Measurements from ENCODE around the gene ARHGEF40.
A peak's percentile ranks its signal among the peaks of the same experiment; 100 is the strongest.

ARHGEF40 gene

DNA sequence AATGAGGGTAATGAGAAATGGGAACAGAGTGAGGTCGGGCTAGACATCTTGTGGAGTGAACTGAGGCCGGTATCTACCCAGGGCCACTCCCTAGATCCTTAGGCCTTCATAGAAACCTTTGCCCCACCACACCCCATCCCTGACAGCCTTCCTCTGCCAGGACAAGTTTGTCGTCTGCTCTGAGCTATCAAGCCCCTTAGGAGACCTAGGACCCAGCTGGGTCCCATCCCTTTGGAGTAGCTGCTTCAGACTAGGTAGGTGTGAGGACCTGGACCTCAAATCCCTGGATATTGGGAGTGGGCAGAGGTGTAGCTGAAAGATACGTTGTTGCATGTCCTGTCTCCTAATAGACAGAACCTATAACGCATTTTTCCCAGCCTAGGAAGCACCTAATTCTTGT is 30.8 kb downstream of the ARHGEF40 start, which contains the start of gene TMEM253:
TSS of gene TMEM253 (plus strand) at position 136 of the 400 bp plus-strand sequence. CDS start 278 bp downstream, outside the sequence.
- Histone ChIP-seq H3K9me3 (no peaks in the 10 kb centered on the region), H3K36me3 (no peaks in the 10 kb centered on the region), H3K4me3 (no peak within 1 kb of the TSS), H3K27ac (peak within 1 kb of the TSS; percentile 92 to 96), H3K27me3 (no peaks in the 10 kb centered on the region), H3K4me1 (peaks cover 0 to 48% (median 43%) of the 10 kb centered on the region in 4 donors)
- DNase-seq, result no peak
- intact Hi-C loops (cut with DNase I; ENCODE audit: low total_unique reads), result loop anchor here (5.0 kb wide), 2 partner anchors 79 to 419 kb away; partner anchors contain the start of gene RNASE4
- TF ChIP-seq, protein P1, sequence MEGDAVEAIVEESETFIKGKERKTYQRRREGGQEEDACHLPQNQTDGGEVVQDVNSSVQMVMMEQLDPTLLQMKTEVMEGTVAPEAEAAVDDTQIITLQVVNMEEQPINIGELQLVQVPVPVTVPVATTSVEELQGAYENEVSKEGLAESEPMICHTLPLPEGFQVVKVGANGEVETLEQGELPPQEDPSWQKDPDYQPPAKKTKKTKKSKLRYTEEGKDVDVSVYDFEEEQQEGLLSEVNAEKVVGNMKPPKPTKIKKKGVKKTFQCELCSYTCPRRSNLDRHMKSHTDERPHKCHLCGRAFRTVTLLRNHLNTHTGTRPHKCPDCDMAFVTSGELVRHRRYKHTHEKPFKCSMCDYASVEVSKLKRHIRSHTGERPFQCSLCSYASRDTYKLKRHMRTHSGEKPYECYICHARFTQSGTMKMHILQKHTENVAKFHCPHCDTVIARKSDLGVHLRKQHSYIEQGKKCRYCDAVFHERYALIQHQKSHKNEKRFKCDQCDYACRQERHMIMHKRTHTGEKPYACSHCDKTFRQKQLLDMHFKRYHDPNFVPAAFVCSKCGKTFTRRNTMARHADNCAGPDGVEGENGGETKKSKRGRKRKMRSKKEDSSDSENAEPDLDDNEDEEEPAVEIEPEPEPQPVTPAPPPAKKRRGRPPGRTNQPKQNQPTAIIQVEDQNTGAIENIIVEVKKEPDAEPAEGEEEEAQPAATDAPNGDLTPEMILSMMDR (IDR thresholded peaks at IDR 0.05), result no peak

DNA sequence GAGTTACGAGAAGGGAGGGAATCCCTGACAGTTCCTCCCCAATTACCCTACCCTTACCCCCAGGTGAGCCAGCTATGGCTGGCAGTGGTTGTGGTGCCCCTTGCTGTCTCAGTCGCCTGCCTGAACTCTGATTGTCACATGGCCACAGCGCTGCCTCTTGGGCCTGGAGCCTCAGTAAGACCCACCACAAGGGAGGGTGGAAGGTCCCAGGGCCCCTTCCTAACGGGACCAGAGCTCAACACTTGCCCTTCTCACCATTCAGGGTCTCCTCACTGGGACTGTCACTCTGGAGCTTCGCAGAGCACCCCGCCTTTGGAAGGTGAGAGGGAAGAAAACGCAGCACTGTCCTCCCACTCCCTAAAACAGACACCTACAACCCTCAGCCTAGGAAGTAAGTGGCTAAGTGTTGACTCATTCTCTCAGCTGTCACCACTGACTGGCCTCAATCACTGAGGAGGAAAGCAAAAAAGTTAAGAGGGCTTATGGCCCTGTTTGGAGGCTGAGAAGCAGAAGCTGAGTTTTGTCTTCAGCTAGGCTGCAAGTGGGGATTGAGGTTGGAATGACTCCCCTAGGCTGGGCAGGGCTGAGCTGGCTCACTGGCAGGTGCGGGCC is 31.8 kb downstream of the ARHGEF40 start:
- Histone ChIP-seq H3K27me3 (no peaks in the 10 kb centered on the region), H3K9me3 (no peaks in the 10 kb centered on the region), H3K4me1 (peaks cover 0 to 46% (median 41%) of the 10 kb centered on the region in 4 donors), H3K27ac (no peak overlapping the region), H3K4me3 (no peak overlapping the region), H3K36me3 (no peaks in the 10 kb centered on the region)
- TF ChIP-seq, protein P1 (IDR thresholded peaks at IDR 0.05), result no peak
- intact Hi-C loops (cut with DNase I; ENCODE audit: low total_unique reads), result loop anchor here (5.0 kb wide), 2 partner anchors 80 to 420 kb away; partner anchors contain the start of gene RNASE4
- DNase-seq, result no peak

- H3K4me1 ChIP-seq, result peaks cover 0 to 45% (median 38%) of the 10 kb centered on the region in 4 donors
- H3K4me3 ChIP-seq, result peak overlapping the region; percentile 60 to 85
- DNase-seq, result no peak
- no peaks in the 10 kb centered on the region for H3K27me3 ChIP-seq
- no peaks in the 10 kb centered on the region for H3K9me3 ChIP-seq
- TF ChIP-seq, protein P1 (IDR thresholded peaks at IDR 0.05), result no peak
- no peaks in the 10 kb centered on the region for H3K36me3 ChIP-seq
- intact Hi-C loops (cut with DNase I; ENCODE audit: low total_unique reads), result loop anchor here (5.0 kb wide), 2 partner anchors 80 to 420 kb away; partner anchors contain the start of gene RNASE4
- peak overlapping the region; percentile 84 to 98 for H3K27ac ChIP-seq
Measured at GRCh38 chr14:21102521-21103410, 32.7 kb downstream of the ARHGEF40 start.

DNA sequence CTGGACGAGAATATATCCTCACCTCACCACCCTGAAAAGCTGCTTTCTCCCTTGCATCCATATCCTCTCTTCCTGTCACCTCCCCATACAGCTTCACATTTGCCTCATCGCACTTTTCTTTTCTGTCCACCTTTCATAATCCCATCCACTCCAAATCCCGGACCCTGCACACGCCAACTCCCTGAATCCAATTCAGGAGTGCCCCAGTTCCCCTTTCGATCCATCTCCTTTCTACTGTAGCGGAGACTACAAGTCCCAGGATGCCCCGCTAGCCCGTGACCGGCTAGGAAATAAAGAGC is 33.3 kb downstream of the ARHGEF40 start:
- no peaks in the 10 kb centered on the region for H3K27me3 ChIP-seq
- peak overlapping the region; percentile 60 to 85 for H3K4me3 ChIP-seq
- H3K4me1 ChIP-seq, result peaks cover 0 to 45% (median 38%) of the 10 kb centered on the region in 4 donors
- peak overlapping the region; percentile 84 to 98 for H3K27ac ChIP-seq
- no peaks in the 10 kb centered on the region for H3K36me3 ChIP-seq
- no peak for DNase-seq
- no peaks in the 10 kb centered on the region for H3K9me3 ChIP-seq
- intact Hi-C loops (cut with DNase I; ENCODE audit: low total_unique reads), result loop anchor here (5.0 kb wide), 2 partner anchors 81 to 421 kb away; partner anchors contain the start of gene RNASE4
- TF ChIP-seq, protein P1 (IDR thresholded peaks at IDR 0.05), result no peak

DNA sequence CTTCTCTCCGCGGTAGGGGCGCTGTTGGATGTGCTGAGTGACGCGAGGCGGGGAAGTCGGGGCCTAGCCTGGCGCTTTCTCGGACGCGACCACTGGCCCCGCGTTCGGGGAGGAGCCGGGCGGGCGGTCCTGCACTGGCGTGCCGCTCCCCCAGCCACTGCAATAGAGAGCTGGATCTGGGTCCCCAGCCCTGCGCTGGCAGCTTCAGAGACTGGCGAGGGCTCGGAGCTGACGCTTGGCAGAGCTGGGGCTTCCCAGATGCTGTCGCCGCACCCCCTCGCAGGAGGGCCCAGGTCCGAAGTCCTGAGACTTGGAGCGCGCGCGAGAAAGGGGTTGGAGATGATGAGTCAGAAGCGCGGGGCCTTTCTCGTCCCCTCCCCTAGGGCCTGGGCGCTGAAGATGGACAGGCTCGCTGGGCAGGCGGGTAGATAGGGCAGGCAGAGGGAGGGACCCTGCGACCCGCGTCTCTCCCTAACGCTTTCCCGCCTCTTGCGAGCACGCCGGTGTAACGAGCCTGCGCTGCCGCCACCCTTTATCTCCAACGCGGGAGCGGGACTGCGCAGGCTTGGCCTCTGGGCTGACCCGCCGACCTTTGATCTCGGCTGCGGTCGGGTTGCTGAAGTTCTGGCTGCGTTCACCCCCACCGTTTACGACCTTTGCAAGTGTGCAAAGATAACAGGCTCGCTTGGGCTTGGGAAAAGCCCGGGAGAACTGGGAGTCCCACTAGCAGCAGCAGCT is 33.8 kb downstream of the ARHGEF40 start:
- TF ChIP-seq, protein P1 (IDR thresholded peaks at IDR 0.05), result peak; percentile 77 to 86
- DNase-seq, result peak; percentile 98
- Histone ChIP-seq H3K9me3 (no peaks in the 10 kb centered on the region), H3K4me3 (peak overlapping the region; percentile 60 to 85), H3K27ac (peak overlapping the region; percentile 84 to 98), H3K36me3 (no peaks in the 10 kb centered on the region), H3K27me3 (no peaks in the 10 kb centered on the region), H3K4me1 (peaks cover 0 to 45% (median 38%) of the 10 kb centered on the region in 4 donors)
- intact Hi-C loops (cut with DNase I; ENCODE audit: low total_unique reads), result loop anchor here (1.0 to 5.0 kb wide), 3 partner anchors 34 to 422 kb away; partner anchors contain the start of genes ARHGEF40 and RNASE4
